Measurements from ENCODE around the gene RYR1.

GRCh38 chr19:38434549-38435051, 1.1 kb downstream of the RYR1 start:
- no peak for TF ChIP-seq EZH2phosphoT487 (IDR thresholded peaks at IDR 0.05; ENCODE audit: borderline replicate concordance)
- TF ChIP-seq, protein P1, sequence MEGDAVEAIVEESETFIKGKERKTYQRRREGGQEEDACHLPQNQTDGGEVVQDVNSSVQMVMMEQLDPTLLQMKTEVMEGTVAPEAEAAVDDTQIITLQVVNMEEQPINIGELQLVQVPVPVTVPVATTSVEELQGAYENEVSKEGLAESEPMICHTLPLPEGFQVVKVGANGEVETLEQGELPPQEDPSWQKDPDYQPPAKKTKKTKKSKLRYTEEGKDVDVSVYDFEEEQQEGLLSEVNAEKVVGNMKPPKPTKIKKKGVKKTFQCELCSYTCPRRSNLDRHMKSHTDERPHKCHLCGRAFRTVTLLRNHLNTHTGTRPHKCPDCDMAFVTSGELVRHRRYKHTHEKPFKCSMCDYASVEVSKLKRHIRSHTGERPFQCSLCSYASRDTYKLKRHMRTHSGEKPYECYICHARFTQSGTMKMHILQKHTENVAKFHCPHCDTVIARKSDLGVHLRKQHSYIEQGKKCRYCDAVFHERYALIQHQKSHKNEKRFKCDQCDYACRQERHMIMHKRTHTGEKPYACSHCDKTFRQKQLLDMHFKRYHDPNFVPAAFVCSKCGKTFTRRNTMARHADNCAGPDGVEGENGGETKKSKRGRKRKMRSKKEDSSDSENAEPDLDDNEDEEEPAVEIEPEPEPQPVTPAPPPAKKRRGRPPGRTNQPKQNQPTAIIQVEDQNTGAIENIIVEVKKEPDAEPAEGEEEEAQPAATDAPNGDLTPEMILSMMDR (conservative IDR thresholded peaks at IDR 0.05; ENCODE audit: low read length) = no peak

All from Loucy (cell line).